Amygdala (tissue), 56 donors: Measurements from ENCODE around the gene MERTK.

ENCODE experiments used
- DNase-seq, 56 donors: peaks; one replicate each; lab custom pipeline; 2025; lab: John Stamatoyannopoulos, UW

MERTK gene

GRCh38 chr2:112004253-112004645 is 105.8 kb downstream of the MERTK start:
- peak in 29 of 56 donors; percentile 3 to 75 (median 20) for DNase-seq

- no peak for DNase-seq
Observed at GRCh38 chr2:112005406-112006075, 107.1 kb downstream of the MERTK start.

- DNase-seq: no peak
Observed at GRCh38 chr2:112006076-112006410, 107.6 kb downstream of the MERTK start.

GRCh38 chr2:112007493-112007892 is 109.1 kb downstream of the MERTK start:
- DNase-seq: no peak

GRCh38 chr2:112008910-112009485 is 110.6 kb downstream of the MERTK start:
- DNase-seq: no peak

- DNase-seq: no peak
Observed at GRCh38 chr2:112010751-112011150, 112.3 kb downstream of the MERTK start.

GRCh38 chr2:112012556-112012955 is 114.1 kb downstream of the MERTK start:
- DNase-seq: no peak

- no peak for DNase-seq
Observed at GRCh38 chr2:112018846-112019245, 120.4 kb downstream of the MERTK start.

GRCh38 chr2:112019569-112019982 is 121.2 kb downstream of the MERTK start:
- DNase-seq: no peak

- no peak for DNase-seq
Observed at GRCh38 chr2:112020561-112020960, 122.2 kb downstream of the MERTK start.

- no peak for DNase-seq
Observed at GRCh38 chr2:112021290-112021689, 122.9 kb downstream of the MERTK start.

GRCh38 chr2:112021781-112022231 is 123.4 kb downstream of the MERTK start:
- no peak for DNase-seq

GRCh38 chr2:112023707-112024106 is 125.3 kb downstream of the MERTK start:
- DNase-seq: no peak

GRCh38 chr2:112024231-112024630 is 125.8 kb downstream of the MERTK start:
- peak in 2 of 56 donors; percentile 6 to 12 for DNase-seq

GRCh38 chr2:112024896-112025491 is 126.6 kb downstream of the MERTK start:
- no peak for DNase-seq

GRCh38 chr2:112026509-112026908 is 128.1 kb downstream of the MERTK start:
- DNase-seq: no peak

GRCh38 chr2:112027767-112028166 is 129.4 kb downstream of the MERTK start:
- DNase-seq: no peak

- DNase-seq: no peak
Observed at GRCh38 chr2:112029164-112029563, 130.8 kb downstream of the MERTK start.

- peak in 1 of 56 donors; percentile 7 for DNase-seq
Observed at GRCh38 chr2:112031473-112032223, 133.2 kb downstream of the MERTK start.

GRCh38 chr2:112032224-112032586 is 133.8 kb downstream of the MERTK start:
- no peak for DNase-seq

GRCh38 chr2:112032689-112033465 is 134.5 kb downstream of the MERTK start:
- peak in 8 of 56 donors; percentile 11 to 49 (median 14) for DNase-seq
